HS-27A (cell line): Measurements from ENCODE around the gene KIF21A.

Experiments
- DNase-seq: peaks from one replicate; pipeline ENCODE4 v3.0.0-alpha.2; 2012; ENCODE audit warnings: low read depth, missing footprints

Gene KIF21A

GRCh38 chr12:39435531-39435930 lies 7.4 kb downstream of the KIF21A start:
- no peak for DNase-seq

GRCh38 chr12:39431797-39432196 lies 11.1 kb downstream of the KIF21A start:
- no peak for DNase-seq

GRCh38 chr12:39431002-39431796 lies 11.7 kb downstream of the KIF21A start:
- DNase-seq = no peak

- no peak for DNase-seq
Measured at GRCh38 chr12:39429809-39430208, 13.1 kb downstream of the KIF21A start.

GRCh38 chr12:39427360-39427808 lies 15.5 kb downstream of the KIF21A start:
- DNase-seq = no peak

- no peak for DNase-seq
Measured at GRCh38 chr12:39426636-39427240, 16.2 kb downstream of the KIF21A start.

- no peak for DNase-seq
Measured at GRCh38 chr12:39420043-39420442, 22.9 kb downstream of the KIF21A start.

GRCh38 chr12:39419471-39419870 lies 23.4 kb downstream of the KIF21A start:
- no peak for DNase-seq

GRCh38 chr12:39417916-39418315 lies 25.0 kb downstream of the KIF21A start:
- DNase-seq = no peak

GRCh38 chr12:39413836-39414771 lies 28.8 kb downstream of the KIF21A start:
- DNase-seq = no peak

GRCh38 chr12:39412210-39412609 lies 30.7 kb downstream of the KIF21A start:
- no peak for DNase-seq

- no peak for DNase-seq
Measured at GRCh38 chr12:39406262-39406661, 36.7 kb downstream of the KIF21A start.

- no peak for DNase-seq
Measured at GRCh38 chr12:39405580-39405979, 37.3 kb downstream of the KIF21A start.

- DNase-seq = no peak
Measured at GRCh38 chr12:39404000-39404399, 38.9 kb downstream of the KIF21A start.

- DNase-seq = no peak
Measured at GRCh38 chr12:39403376-39403775, 39.5 kb downstream of the KIF21A start.

- DNase-seq = no peak
Measured at GRCh38 chr12:39402922-39403321, 40.0 kb downstream of the KIF21A start.

GRCh38 chr12:39401459-39401858 lies 41.5 kb downstream of the KIF21A start:
- DNase-seq = no peak

GRCh38 chr12:39395866-39396265 lies 47.1 kb downstream of the KIF21A start:
- no peak for DNase-seq

GRCh38 chr12:39393890-39394289 lies 49.0 kb downstream of the KIF21A start:
- no peak for DNase-seq

- DNase-seq = no peak
Measured at GRCh38 chr12:39393179-39393578, 49.7 kb downstream of the KIF21A start.

- DNase-seq = no peak
Measured at GRCh38 chr12:39392154-39392925, 50.6 kb downstream of the KIF21A start.

GRCh38 chr12:39390752-39391151 lies 52.2 kb downstream of the KIF21A start:
- no peak for DNase-seq
